ENCODE data around the gene ROPN1L. TPM values are rescaled to one million over a fixed set of nuclear protein-coding genes. Genes with fewer than 3 reads are reported as not detected.
"Not testable (repeated sequence)": the region's sequence is repeated elsewhere in the genome, so short reads cannot be mapped to it uniquely, and the experiment has no call there.

ROPN1L gene
- not detected for total RNA-seq (ENCODE audit: unreplicated experiment)
- long read RNA-seq, partial matches to known transcripts: 0 of 1 reads
- long read RNA-seq, other reads (novel, unspliced or antisense): 0 of 1 reads

GRCh38 chr5:10441083-10441991 is at the start of gene ROPN1L:
Gene ROPN1L (plus strand): TSS chr5:10441879. CDS start chr5:10442168, 289 bp downstream.
- H3K36me3 Mint-ChIP-seq (ENCODE audit: unreplicated experiment): no peaks in the 10 kb centered on the region
- H3K9me3 Mint-ChIP-seq (ENCODE audit: unreplicated experiment): no peaks in the 10 kb centered on the region
- peaks cover 4% of the 10 kb centered on the region for H3K27me3 Mint-ChIP-seq (ENCODE audit: unreplicated experiment)
- peaks cover 5% of the 10 kb centered on the region for H3K4me1 Mint-ChIP-seq (ENCODE audit: low read depth, unreplicated experiment)
- TF ChIP-seq CTCF (IDR thresholded peaks at IDR 0.05; ENCODE audit: partially characterized antibody, unreplicated experiment): no peak
- H3K27ac Mint-ChIP-seq (ENCODE audit: unreplicated experiment): peak within 1 kb of the TSS; percentile 75
- DNase-seq: peak; percentile 90
- H3K4me3 Mint-ChIP-seq (ENCODE audit: unreplicated experiment): peak within 1 kb of the TSS; percentile 89

- not testable (repeated sequence) for H3K4me3 Mint-ChIP-seq (ENCODE audit: unreplicated experiment); H3K27ac Mint-ChIP-seq (ENCODE audit: unreplicated experiment); H3K27me3 Mint-ChIP-seq (ENCODE audit: unreplicated experiment); DNase-seq; H3K36me3 Mint-ChIP-seq (ENCODE audit: unreplicated experiment); H3K9me3 Mint-ChIP-seq (ENCODE audit: unreplicated experiment); H3K4me1 Mint-ChIP-seq (ENCODE audit: low read depth, unreplicated experiment)
These were observed 48.9 kb upstream of the ROPN1L start for GRCh38 chr5:10392567-10393328.

DNA sequence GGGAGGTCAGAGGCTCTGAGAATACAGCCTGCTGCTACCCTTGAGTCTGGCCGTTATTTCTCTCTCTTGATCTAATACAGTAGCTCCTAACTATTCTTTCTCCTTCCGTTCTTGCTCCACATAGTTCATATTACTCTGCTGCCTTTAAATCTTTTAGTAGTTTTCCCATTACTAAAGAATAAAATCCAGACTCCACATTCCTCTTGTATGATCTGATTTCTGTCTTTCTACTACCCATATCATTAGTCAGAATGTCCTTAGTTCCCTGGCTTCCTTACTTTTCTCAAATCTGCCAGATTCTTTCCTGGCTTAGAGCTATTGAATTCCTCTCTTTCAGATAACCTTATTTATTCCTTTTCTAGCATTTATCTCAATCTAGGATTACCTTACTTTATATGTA is 48.2 kb upstream of the ROPN1L start:
- no peak for TF ChIP-seq CTCF (IDR thresholded peaks at IDR 0.05; ENCODE audit: partially characterized antibody, unreplicated experiment)
- no peaks in the 10 kb centered on the region for H3K4me1 Mint-ChIP-seq (ENCODE audit: low read depth, unreplicated experiment)
- no peak overlapping the region for H3K27ac Mint-ChIP-seq (ENCODE audit: unreplicated experiment)
- H3K27me3 Mint-ChIP-seq (ENCODE audit: unreplicated experiment): no peaks in the 10 kb centered on the region
- H3K4me3 Mint-ChIP-seq (ENCODE audit: unreplicated experiment): no peak overlapping the region
- no peaks in the 10 kb centered on the region for H3K36me3 Mint-ChIP-seq (ENCODE audit: unreplicated experiment)
- DNase-seq: no peak
- peaks cover 5% of the 10 kb centered on the region for H3K9me3 Mint-ChIP-seq (ENCODE audit: unreplicated experiment)

DNA sequence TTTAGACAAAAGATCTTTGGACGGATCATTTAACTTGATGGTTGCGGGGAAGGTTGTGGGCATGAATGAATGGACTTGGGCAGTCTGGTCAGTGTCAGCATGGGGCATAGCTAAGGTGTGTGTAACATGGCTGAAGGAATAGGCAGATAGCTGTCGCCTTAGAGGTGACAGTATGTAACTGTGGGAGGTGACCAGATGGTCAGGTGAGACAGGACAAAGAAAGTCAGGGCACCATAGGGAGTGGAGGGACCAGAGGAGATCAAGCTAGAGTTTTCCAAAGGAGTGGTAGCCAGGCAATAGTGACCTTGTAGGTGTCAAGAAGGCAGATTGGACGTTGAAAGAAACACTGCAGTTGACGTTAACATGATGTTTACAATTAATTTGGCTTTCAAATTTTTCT is 45.1 kb upstream of the ROPN1L start:
- peaks cover 10% of the 10 kb centered on the region for H3K4me1 Mint-ChIP-seq (ENCODE audit: low read depth, unreplicated experiment)
- no peak overlapping the region for H3K27ac Mint-ChIP-seq (ENCODE audit: unreplicated experiment)
- H3K36me3 Mint-ChIP-seq (ENCODE audit: unreplicated experiment): no peaks in the 10 kb centered on the region
- peaks cover 3% of the 10 kb centered on the region for H3K9me3 Mint-ChIP-seq (ENCODE audit: unreplicated experiment)
- TF ChIP-seq CTCF (IDR thresholded peaks at IDR 0.05; ENCODE audit: partially characterized antibody, unreplicated experiment): no peak
- DNase-seq: no peak
- H3K27me3 Mint-ChIP-seq (ENCODE audit: unreplicated experiment): no peaks in the 10 kb centered on the region
- H3K4me3 Mint-ChIP-seq (ENCODE audit: unreplicated experiment): no peak overlapping the region

GRCh38 chr5:10399839-10400238 is 41.8 kb upstream of the ROPN1L start:
- peaks cover 10% of the 10 kb centered on the region for H3K4me1 Mint-ChIP-seq (ENCODE audit: low read depth, unreplicated experiment)
- TF ChIP-seq CTCF (IDR thresholded peaks at IDR 0.05; ENCODE audit: partially characterized antibody, unreplicated experiment): no peak
- peak overlapping the region; percentile 92 for H3K27ac Mint-ChIP-seq (ENCODE audit: unreplicated experiment)
- peak overlapping the region; percentile 56 for H3K4me3 Mint-ChIP-seq (ENCODE audit: unreplicated experiment)
- peaks cover 4% of the 10 kb centered on the region for H3K36me3 Mint-ChIP-seq (ENCODE audit: unreplicated experiment)
- no peak for DNase-seq
- peaks cover 5% of the 10 kb centered on the region for H3K9me3 Mint-ChIP-seq (ENCODE audit: unreplicated experiment)
- no peaks in the 10 kb centered on the region for H3K27me3 Mint-ChIP-seq (ENCODE audit: unreplicated experiment)

Data from glutamatergic neuron (in vitro differentiated cells).